HepG2 (cell line): Measurements from ENCODE around the gene AUTS2. TPM values are rescaled to one million over a fixed set of nuclear protein-coding genes. Genes with fewer than 3 reads are reported as not detected.

Experiments
- ATAC-seq: fragments of 200-7000 bp; cut with Tn5 transposase; 3 replicates; pipeline ENCODE4 v1.9.1; 2020; ENCODE audit warnings: mild to moderate bottlenecking, moderate library complexity
- BruUV-seq: library from RNA; stranded (reverse); fragments of 400-500 nt; replicated peaks from 2 replicates; lab custom pipeline; 2021; lab: Mats Ljungman, UMichigan
- CTCF ChIA-PET: fragments of 300-600 bp; formaldehyde crosslinking; extraction: SDS; loops from one replicate; lab custom pipeline; 2021; ENCODE audit warnings: low total read pairs, inconsistent platforms, low intra/inter-chr PET ratio; lab: Yijun Ruan, JAX
- POLR2A ChIA-PET: fragments of 350-600 bp; sonication (Branson Sonifier 250); formaldehyde crosslinking; loops from one replicate; lab custom pipeline; 2020; ENCODE audit warnings: antibody characterized with exemption, inconsistent platforms; lab: Yijun Ruan, JAX
- DNase-seq: peaks from one replicate; pipeline ENCODE4 v3.0.0-alpha.2; 2015; ENCODE audit warnings: low spot score
- FAIRE-seq: peaks from 3 replicates; lab custom pipeline; 2011; peaks lifted over from hg19 to GRCh38; lab: Jason Lieb, UNC
- H2AFZ ChIP-seq: one replicate; pipeline ENCODE4 v1.6.1; 2011; ENCODE audit warnings: low read length, inconsistent platforms
- H3K27ac ChIP-seq: fragments of 300-600 bp; 3 replicates; pipeline ENCODE4 v1.8.0; 2011; ENCODE audit warnings: mixed run types, mild to moderate bottlenecking, mixed read lengths, low read length, inconsistent platforms; ENCODE audit not compliant: insufficient read depth; ENCODE audit errors: extremely low read length
- H3K27me3 ChIP-seq, 2 experiments: fragments of 200-600 bp in 1 of 2; 2 replicates in 1 of 2; 3 replicates in 1 of 2; pipeline versions ENCODE4 v1.6.0 to v1.8.0; 2011; ENCODE audit warnings: low read length in 2 of 2, mild to moderate bottlenecking in 2 of 2, moderate library complexity in 2 of 2, inconsistent platforms in 1 of 2; ENCODE audit not compliant: insufficient read depth in 2 of 2, control insufficient read depth in 1 of 2
- H3K36me3 ChIP-seq, 2 experiments: fragments of 200-600 bp in 1 of 2; replicated peaks in 1 of 2; 2 replicates in 1 of 2; 3 replicates in 1 of 2; pipeline versions ENCODE4 v1.5.1 to v1.8.0; 2011; ENCODE audit warnings: low read length in 2 of 2, inconsistent platforms in 1 of 2; ENCODE audit not compliant: insufficient read depth in 2 of 2, control insufficient read depth in 1 of 2
- H3K4me1 ChIP-seq: 2 replicates; pipeline ENCODE4 v1.5.1; 2012; ENCODE audit warnings: low read length, inconsistent platforms; ENCODE audit not compliant: insufficient read depth
- H3K4me2 ChIP-seq: 2 replicates; pipeline ENCODE4 v1.6.0; 2011; ENCODE audit warnings: low read depth, low read length, inconsistent platforms
- H3K4me3 ChIP-seq, 3 experiments: fragments of 200-600 bp in 1 of 3; sonication (generic), shearing (Covaris generic) in 1 of 3; replicated peaks in 1 of 3; 2 replicates each; pipeline ENCODE4 v1.5.1; 2011 to 2016; ENCODE audit warnings: low read length in 3 of 3, inconsistent platforms in 2 of 3, low read depth in 2 of 3, mild to moderate bottlenecking in 2 of 3, control low read depth in 1 of 3, mixed read lengths in 1 of 3; ENCODE audit not compliant: insufficient read depth in 1 of 3
- H3K79me2 ChIP-seq: one replicate; pipeline ENCODE4 v1.6.1; 2011; ENCODE audit warnings: low read length, inconsistent platforms; ENCODE audit not compliant: insufficient read depth
- H3K9ac ChIP-seq: 2 replicates; pipeline ENCODE4 v1.6.0; 2011; ENCODE audit warnings: mild to moderate bottlenecking, low read depth, low read length, inconsistent platforms; ENCODE audit not compliant: insufficient read depth
- H3K9me3 ChIP-seq: 2 replicates; pipeline ENCODE4 v1.5.1; 2012; ENCODE audit warnings: mild to moderate bottlenecking, low read length
- H4K20me1 ChIP-seq: 2 replicates; pipeline ENCODE4 v1.6.0; 2011; ENCODE audit warnings: inconsistent platforms, mild to moderate bottlenecking, low read length, moderate library complexity; ENCODE audit not compliant: insufficient read depth
- HES4 ChIP-seq: sonication (generic); formaldehyde crosslinking; IDR thresholded peaks from 2 replicates; pipeline ENCODE4 v1.9.0; 2021; ENCODE audit warnings: mild to moderate bottlenecking, missing genetic modification reagents, borderline replicate concordance
- MBD4 ChIP-seq: IDR thresholded peaks from 2 replicates; pipeline ENCODE4 v1.6.1; 2012; ENCODE audit warnings: low read length, inconsistent platforms, borderline replicate concordance
- POLR2A ChIP-seq, 2 experiments: IDR thresholded peaks; 2 replicates each; pipeline ENCODE4 v1.6.1; 2011; ENCODE audit warnings: low read depth in 2 of 2, low read length in 2 of 2, mild to moderate bottlenecking in 1 of 2, moderate library complexity in 1 of 2; ENCODE audit not compliant: insufficient read depth in 1 of 2
- RBM22 ChIP-seq: fragments of 200-400 bp; formaldehyde crosslinking; optimal IDR thresholded peaks from 2 replicates; pipeline ENCODE3; 2017; ENCODE audit warnings: mild to moderate bottlenecking, low read length, moderate library complexity
- ZNF367 ChIP-seq: sonication (generic); formaldehyde crosslinking; IDR thresholded peaks from 2 replicates; pipeline ENCODE4 v1.4.0; 2020; ENCODE audit warnings: missing genetic modification reagents, borderline replicate concordance
- ZSCAN25 ChIP-seq: sonication (generic); formaldehyde crosslinking; IDR thresholded peaks from 2 replicates; pipeline ENCODE4 v1.8.0; 2022; ENCODE audit warnings: mild to moderate bottlenecking, missing genetic modification reagents
- WGBS: methylation state at CpG from one replicate; pipeline ENCODE4 v1.1.6; 2017; ENCODE audit warnings: low lambda C conversion rate; 5-methylcytosine and 5-hydroxymethylcytosine counted together
- in situ Hi-C: cut with HindIII; loops from 2 replicates; pipeline ENCODE4 v1.10.0; 2017; ENCODE audit warnings: low pct_unique_long_range_greater_than_20kb; ENCODE audit not compliant: extremely low pct_ligation_motif_present
- intact Hi-C: fragments of 100-400 bp; cut with micrococcal nuclease; formaldehyde crosslinking; loops from one replicate; pipeline ENCODE4 v1.10.0; 2022; ENCODE audit not compliant: unreplicated experiment
- polyA plus RNA-seq, 8 experiments: library from polyadenylated mRNA; depleted of rRNA in 3 of 8; stranded (reverse) in 7 of 8; unstranded in 1 of 8; fragments of >200 nt; fragmentation: Illumina TruSeq in 4 of 8; extraction: Trizol in 4 of 8; gene quantifications; 2 replicates each; pipeline versions ENCODE4 v1.2.1 to v1.2.3, GENCODE V29; 2011 to 2016; ENCODE audit warnings: low read depth in 4 of 8, missing spikeins in 1 of 8, mixed read lengths in 1 of 8; ENCODE audit not compliant: insufficient read depth in 1 of 8
- total RNA-seq, 5 experiments: library from RNA; depleted of rRNA; stranded (reverse); fragments of >200 nt; fragmentation: Illumina TruSeq; extraction: Trizol; gene quantifications; 2 replicates each; pipeline ENCODE4 v1.2.3, GENCODE V29; 2016; ENCODE audit warnings: low read depth in 1 of 5
- TF ChIP-seq, protein P1 (sequence below): sonication (generic); formaldehyde crosslinking; IDR thresholded peaks from 2 replicates; pipeline ENCODE4 v1.8.0; 2022; ENCODE audit warnings: missing genetic modification reagents, mild to moderate bottlenecking, moderate library complexity, borderline replicate concordance
- TF ChIP-seq, protein P2 (sequence below): fragments of 450-650 bp; IDR thresholded peaks from 2 replicates; pipeline ENCODE4 v1.6.1; 2016
- TF ChIP-seq, protein P3 (sequence below): sonication (generic); formaldehyde crosslinking; IDR thresholded peaks from 2 replicates; pipeline ENCODE4 v1.4.0; 2020; ENCODE audit warnings: mild to moderate bottlenecking, missing genetic modification reagents

AUTS2 gene
- total and polyA plus RNA-seq, 2 of the 13 experiments (the other 11 are each of a cell fraction or from before 2014, with no cell fraction given) = 0.38 TPM; not detected in 1

DNA sequence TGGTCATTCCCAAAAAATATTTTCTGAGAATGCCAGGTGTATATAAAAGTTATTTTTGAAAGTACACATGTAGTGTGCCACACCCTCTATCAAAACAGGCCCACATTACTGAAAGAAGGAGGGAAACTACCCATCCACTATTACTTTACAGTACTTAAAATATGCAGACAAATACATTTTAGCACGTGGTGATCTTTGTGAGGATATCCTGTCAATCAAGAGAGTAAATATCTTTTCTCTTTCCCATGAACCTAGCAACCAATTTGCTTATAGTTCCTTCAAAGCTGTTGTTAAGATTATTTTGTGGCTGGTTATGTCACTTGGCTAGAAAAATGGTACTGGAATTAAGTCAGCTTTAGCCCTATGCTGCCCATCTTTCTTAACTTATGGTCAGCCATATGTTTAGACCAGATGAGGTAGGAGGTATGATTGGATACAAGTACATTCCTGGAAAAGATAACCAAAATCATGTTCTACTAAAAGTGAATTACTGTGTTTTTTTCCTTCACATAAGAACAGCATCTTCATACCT lies 70.1 kb downstream of the AUTS2 start:
- Histone ChIP-seq H3K79me2 (no peaks in the 10 kb centered on the region), H3K27me3 (no peaks in the 10 kb centered on the region), H3K4me3 (no peak overlapping the region)
- ATAC-seq = no peak
- no peak for FAIRE-seq
- CTCF ChIA-PET = no interaction called here
- TF ChIP-seq ZSCAN25 (CRISPR knock-in tag) (no peak), POLR2A (IDR thresholded peaks at IDR 0.05; ENCODE audit: insufficient read depth in 1 of 2, low read depth in 2 of 2, low read length in 2 of 2) (no peak), RBM22 (no peak), MBD4 (no peak), ZNF367 (no peak), HES4 (CRISPR knock-in tag) (no peak)
- TF ChIP-seq, protein P1, sequence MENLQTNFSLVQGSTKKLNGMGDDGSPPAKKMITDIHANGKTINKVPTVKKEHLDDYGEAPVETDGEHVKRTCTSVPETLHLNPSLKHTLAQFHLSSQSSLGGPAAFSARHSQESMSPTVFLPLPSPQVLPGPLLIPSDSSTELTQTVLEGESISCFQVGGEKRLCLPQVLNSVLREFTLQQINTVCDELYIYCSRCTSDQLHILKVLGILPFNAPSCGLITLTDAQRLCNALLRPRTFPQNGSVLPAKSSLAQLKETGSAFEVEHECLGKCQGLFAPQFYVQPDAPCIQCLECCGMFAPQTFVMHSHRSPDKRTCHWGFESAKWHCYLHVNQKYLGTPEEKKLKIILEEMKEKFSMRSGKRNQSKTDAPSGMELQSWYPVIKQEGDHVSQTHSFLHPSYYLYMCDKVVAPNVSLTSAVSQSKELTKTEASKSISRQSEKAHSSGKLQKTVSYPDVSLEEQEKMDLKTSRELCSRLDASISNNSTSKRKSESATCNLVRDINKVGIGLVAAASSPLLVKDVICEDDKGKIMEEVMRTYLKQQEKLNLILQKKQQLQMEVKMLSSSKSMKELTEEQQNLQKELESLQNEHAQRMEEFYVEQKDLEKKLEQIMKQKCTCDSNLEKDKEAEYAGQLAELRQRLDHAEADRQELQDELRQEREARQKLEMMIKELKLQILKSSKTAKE (CRISPR knock-in tag) = no peak
- TF ChIP-seq, protein P2, sequence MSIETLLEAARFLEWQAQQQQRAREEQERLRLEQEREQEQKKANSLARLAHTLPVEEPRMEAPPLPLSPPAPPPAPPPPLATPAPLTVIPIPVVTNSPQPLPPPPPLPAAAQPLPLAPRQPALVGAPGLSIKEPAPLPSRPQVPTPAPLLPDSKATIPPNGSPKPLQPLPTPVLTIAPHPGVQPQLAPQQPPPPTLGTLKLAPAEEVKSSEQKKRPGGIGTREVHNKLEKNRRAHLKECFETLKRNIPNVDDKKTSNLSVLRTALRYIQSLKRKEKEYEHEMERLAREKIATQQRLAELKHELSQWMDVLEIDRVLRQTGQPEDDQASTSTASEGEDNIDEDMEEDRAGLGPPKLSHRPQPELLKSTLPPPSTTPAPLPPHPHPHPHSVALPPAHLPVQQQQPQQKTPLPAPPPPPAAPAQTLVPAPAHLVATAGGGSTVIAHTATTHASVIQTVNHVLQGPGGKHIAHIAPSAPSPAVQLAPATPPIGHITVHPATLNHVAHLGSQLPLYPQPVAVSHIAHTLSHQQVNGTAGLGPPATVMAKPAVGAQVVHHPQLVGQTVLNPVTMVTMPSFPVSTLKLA = no peak
- TF ChIP-seq, protein P3, sequence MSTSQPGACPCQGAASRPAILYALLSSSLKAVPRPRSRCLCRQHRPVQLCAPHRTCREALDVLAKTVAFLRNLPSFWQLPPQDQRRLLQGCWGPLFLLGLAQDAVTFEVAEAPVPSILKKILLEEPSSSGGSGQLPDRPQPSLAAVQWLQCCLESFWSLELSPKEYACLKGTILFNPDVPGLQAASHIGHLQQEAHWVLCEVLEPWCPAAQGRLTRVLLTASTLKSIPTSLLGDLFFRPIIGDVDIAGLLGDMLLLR = no peak
- TF ChIP-seq, all 625 proteins: peak for 0
- POLR2A ChIA-PET = no interaction called here
- WGBS = 5% methylated on average over 1 of the region's 1 CpG
- Histone ChIP-seq H3K4me2 (no peak overlapping the region), H3K27ac (no peak overlapping the region), H3K9ac (no peak overlapping the region), H4K20me1 (no peaks in the 10 kb centered on the region), H2AFZ (no peak overlapping the region), H3K36me3 (no peaks in the 10 kb centered on the region), H3K4me1 (no peaks in the 10 kb centered on the region), H3K9me3 (no peaks in the 10 kb centered on the region)
- in situ Hi-C loops (no loop called here), intact Hi-C loops (no loop called here)
- no peak for DNase-seq
- BruUV-seq = no TSS peak
